Measurements from ENCODE around the gene PDE4B.

GRCh38 chr1:65992165-65992821 lies 199.6 kb downstream of the PDE4B start:
- TF ChIP-seq, protein P1, sequence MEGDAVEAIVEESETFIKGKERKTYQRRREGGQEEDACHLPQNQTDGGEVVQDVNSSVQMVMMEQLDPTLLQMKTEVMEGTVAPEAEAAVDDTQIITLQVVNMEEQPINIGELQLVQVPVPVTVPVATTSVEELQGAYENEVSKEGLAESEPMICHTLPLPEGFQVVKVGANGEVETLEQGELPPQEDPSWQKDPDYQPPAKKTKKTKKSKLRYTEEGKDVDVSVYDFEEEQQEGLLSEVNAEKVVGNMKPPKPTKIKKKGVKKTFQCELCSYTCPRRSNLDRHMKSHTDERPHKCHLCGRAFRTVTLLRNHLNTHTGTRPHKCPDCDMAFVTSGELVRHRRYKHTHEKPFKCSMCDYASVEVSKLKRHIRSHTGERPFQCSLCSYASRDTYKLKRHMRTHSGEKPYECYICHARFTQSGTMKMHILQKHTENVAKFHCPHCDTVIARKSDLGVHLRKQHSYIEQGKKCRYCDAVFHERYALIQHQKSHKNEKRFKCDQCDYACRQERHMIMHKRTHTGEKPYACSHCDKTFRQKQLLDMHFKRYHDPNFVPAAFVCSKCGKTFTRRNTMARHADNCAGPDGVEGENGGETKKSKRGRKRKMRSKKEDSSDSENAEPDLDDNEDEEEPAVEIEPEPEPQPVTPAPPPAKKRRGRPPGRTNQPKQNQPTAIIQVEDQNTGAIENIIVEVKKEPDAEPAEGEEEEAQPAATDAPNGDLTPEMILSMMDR (IDR thresholded peaks at IDR 0.05): no peak
- no peak for TF ChIP-seq POLR2A (IDR thresholded peaks at IDR 0.05)
- TF ChIP-seq EP300 (IDR thresholded peaks at IDR 0.05): no peak
